ENCODE data around the gene GRK5.
A peak's percentile ranks its signal among the peaks of the same experiment; 100 is the strongest.
"Not testable (repeated sequence)": the region's sequence is repeated elsewhere in the genome, so short reads cannot be mapped to it uniquely, and the experiment has no call there.

The GRK5 gene

DNA sequence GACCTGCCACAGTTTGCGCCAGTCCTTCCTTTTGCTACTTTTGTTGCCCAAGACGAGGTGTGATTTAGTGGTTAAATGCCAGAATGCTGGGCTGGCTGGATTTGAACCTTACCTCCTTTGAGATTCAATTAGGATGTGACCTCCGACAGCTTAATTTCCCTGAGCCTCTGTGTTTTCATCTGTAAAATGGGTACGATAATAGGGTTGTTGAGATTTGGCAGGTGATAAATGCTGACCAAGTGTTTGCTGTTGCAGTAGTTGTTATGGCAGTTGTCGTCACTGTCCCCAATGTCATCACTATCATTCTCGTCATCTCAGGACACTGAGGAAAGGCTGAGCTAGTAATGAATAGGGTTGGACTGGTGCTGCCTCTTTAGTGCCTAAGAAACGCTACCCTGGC, 61.1 kb downstream of the GRK5 start:
- Histone ChIP-seq H3K4me3 (no peak overlapping the region), H3K27ac (peak overlapping the region in 15 of 21 experiments; percentile 1 to 76 (median 52))

DNA sequence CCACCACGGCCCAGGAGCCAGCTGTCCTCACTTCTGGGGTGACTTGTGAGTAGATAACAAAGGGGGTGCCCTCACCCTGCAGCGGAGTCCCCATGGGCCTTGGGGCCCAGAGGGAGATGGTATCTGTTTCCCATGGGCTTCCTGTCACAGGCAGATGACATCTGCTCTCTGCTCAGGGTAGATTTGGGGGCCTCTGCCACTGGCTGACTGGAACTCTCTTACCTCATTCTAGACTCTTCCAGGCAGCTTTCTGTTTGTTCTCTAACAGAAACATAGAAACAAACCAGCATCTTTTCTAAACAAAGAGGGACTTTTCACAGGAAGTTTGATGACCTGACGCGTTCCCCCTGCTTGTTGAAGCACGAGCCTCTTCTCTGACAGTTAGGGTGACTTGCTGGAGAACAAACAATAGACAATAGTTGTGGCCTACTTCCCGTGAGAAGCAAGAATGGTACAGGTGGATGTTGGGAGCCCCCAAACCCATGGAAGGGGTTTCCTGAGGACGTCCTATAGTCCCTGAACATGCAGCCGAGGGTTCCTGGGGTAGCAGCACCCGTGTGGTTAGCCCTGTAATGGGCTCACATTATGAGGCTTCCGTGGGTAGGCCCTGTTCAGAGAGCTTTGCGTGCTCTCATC, 61.6 kb downstream of the GRK5 start:
- H3K27ac ChIP-seq = peak overlapping the region in 18 of 21 experiments; percentile 15 to 76 (median 54)
- H3K4me3 ChIP-seq = no peak overlapping the region

GRCh38 chr10:119269737-119270136, 62.4 kb downstream of the GRK5 start:
- H3K27ac ChIP-seq = peak overlapping the region in 12 of 21 experiments; percentile 4 to 76 (median 55)
- no peak overlapping the region for H3K4me3 ChIP-seq

- H3K4me3 ChIP-seq = no peak overlapping the region
Measured at GRCh38 chr10:119270762-119271366, 63.5 kb downstream of the GRK5 start.

GRCh38 chr10:119272338-119272734, 65.0 kb downstream of the GRK5 start:
- H3K4me3 ChIP-seq = not testable (repeated sequence)
- H3K27ac ChIP-seq = peak overlapping the region in 6 of 21 experiments; percentile 41 to 72 (median 50)

More at GRCh38 chr10:119270762-119271366, 63.5 kb downstream of the GRK5 start:
- H3K27ac ChIP-seq = peak overlapping the region in 14 of 21 experiments; percentile 24 to 72 (median 58)

- no peak overlapping the region for H3K27ac ChIP-seq
- no peak overlapping the region for H3K4me3 ChIP-seq
Measured at GRCh38 chr10:119272736-119273135, 65.4 kb downstream of the GRK5 start.

DNA sequence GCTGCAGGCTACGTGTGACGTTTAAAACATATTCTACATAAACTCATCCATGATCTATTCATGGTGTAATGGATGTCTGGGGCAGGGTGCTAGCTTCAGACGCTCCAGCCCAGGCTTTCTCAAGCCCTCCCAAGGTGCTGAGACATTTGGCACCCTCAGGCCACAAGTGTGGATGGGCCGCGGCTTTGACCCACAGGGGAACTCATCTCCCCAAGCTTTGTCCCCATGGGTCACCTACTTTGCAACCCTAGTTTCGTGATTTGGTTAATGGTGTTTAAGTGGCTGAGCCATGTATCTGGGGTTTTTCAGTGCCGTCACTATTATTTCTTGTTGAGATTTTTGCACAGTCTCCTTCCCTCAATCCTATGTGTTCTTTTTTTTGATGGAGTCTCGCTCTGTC, 66.0 kb downstream of the GRK5 start:
- Histone ChIP-seq H3K27ac (no peak overlapping the region), H3K4me3 (no peak overlapping the region)

DNA sequence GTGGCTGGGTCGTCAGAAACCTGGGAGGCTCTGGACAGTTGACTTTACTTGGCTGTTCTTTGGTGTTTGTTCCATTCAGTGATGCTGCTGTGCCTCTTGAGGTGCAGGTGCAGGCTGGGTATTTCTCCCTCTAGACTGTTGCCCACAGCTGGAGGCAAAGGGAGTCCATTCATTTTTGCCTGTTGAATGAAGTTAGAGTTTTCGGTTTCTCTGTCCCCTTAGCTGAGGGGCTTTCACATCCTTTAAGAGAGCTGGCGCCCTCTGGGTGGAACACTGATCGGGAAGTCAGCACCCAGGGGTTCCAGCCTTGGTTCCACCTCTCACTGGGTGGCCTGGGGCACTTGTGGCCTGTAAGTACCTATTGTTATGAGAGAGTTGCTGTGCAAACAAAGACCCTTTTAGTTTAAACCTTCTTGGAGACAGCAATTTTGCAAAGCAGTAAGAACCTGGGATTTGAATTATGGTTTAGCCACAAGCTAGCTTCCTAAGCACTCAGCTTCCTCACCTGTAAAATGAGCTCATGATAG, 67.2 kb downstream of the GRK5 start:
- no peak overlapping the region for H3K27ac ChIP-seq
- H3K4me3 ChIP-seq = no peak overlapping the region

- H3K4me3 ChIP-seq = no peak overlapping the region
- H3K27ac ChIP-seq = peak overlapping the region in 1 of 21 experiments; percentile 1
Measured at GRCh38 chr10:119275085-119275484, 67.7 kb downstream of the GRK5 start.

DNA sequence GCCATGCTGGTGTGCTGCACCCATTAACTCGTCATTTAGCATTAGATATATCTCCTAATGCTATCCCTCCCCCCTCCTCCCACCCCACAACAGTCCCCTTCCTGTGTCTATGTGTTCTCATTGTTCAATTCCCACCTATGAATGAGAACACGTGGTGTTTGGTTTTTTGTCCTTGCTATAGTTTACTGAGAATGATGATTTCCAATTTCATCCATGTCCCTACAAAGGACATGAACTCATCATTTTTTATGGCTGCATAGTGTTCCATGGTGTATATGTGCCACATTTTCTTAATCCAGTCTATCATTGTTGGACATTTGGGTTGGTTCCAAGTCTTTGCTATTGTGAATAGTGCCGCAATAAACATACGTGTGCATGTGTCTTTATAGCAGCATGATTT, 68.8 kb downstream of the GRK5 start:
- not testable (repeated sequence) for H3K27ac ChIP-seq

DNA sequence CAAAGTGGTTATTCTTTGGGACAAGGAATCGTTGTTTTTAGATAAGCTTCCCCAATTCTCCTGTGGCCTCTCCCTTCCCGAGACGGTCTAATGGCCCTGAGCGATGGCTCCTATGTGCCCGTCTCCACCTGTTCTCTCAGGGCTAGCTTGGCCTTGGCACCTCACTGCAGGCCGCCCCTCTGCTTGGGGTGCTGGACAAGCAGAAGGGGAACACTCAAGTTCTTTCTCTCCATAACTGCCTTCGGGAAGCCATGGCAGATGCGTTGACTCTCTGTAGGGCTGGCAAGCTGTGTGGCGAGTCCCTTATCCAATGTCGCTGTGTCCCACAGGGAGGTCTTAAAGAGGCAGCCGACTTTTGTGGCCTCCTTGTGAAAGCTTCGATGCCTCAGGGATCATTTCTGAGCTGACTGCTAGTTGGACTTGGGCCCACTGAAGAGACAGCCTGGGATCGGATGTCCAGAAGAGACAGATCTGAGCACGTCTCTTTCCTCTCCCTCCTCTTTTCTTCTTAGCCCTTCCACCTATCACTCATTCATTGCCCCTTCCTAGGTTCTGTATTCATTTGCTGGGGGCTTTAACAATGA, 70.8 kb downstream of the GRK5 start:
- Histone ChIP-seq H3K4me3 (no peak overlapping the region), H3K27ac (no peak overlapping the region)

More for the DNA sequence above, 68.8 kb downstream of the GRK5 start:
- not testable (repeated sequence) for H3K4me3 ChIP-seq

GRCh38 chr10:119279441-119279840, 72.1 kb downstream of the GRK5 start:
- Histone ChIP-seq H3K27ac (no peak overlapping the region), H3K4me3 (no peak overlapping the region)

DNA sequence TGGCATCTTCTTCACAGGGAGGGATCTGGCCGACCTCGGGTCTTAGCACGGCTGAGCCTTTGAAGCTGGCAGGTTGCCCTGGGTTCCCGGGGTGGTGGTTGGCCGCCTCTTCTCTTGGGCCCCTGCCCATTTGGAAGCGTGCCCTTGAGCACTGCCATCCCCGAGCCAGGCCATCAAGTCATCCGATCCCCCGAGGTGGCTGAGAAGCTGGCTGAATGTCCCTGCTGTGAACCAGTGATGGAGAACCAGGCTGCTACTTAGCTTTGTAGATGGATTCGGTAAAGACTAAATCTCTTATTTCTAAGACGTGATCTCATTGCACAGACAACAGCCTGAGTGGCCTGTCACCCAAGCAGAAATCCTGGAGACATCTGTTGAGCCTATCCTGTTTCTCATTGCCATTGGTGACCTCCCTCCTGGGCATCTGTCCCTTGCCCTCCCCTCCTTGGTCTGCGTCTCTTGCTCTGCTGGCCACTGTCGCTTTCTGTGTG, 74.3 kb downstream of the GRK5 start:
- H3K4me3 ChIP-seq = no peak overlapping the region
- H3K27ac ChIP-seq = peak overlapping the region in 4 of 21 experiments; percentile 15 to 67 (median 44)

DNA sequence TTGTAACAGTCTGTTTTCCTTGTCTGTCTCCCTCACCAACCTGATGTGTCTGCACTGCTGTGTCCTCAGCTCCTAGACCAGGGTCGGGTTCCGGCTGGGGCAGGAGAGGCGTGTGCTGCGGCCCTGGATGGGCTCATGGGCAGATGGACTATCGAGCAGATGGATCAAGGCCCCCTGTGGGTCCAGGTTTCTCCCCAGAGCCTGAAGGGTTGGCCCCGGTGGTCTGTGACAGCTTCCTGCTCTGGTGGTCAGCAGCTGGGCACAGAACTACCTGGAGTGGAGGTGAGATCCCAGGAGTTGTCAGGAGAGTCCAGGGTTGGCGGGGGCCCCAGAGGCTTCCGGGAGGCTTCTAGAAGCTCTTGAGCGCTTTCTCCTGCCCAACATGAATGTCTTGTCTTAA, 75.1 kb downstream of the GRK5 start:
- H3K4me3 ChIP-seq = no peak overlapping the region
- H3K27ac ChIP-seq = peak overlapping the region in 4 of 21 experiments; percentile 3 to 60 (median 17)

DNA sequence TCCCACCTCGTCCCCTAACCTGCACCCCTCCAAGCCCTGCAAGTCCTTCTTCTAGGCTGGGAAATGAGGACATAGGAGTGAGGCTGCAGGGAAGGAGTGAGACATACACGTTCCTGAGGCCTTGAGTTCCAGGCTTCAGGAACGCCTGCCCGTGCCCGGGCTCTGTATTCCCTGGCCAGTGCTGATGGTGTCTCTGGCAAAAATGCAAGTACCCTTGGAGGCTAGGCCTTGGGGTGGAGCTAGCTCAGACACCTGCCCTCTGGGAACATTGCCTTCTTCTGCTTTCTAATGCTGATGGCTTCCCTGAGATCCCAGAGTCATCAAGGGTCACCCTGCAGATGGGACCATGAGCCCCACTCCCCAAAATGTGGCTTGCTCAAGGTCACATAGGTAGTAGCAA, 76.0 kb downstream of the GRK5 start:
- H3K4me3 ChIP-seq = no peak overlapping the region
- peak overlapping the region in 2 of 21 experiments; percentile 35 to 76 for H3K27ac ChIP-seq

- Histone ChIP-seq H3K27ac (peak overlapping the region in 2 of 21 experiments; percentile 35 to 76), H3K4me3 (no peak overlapping the region)
Measured at GRCh38 chr10:119283818-119284217, 76.4 kb downstream of the GRK5 start.

DNA sequence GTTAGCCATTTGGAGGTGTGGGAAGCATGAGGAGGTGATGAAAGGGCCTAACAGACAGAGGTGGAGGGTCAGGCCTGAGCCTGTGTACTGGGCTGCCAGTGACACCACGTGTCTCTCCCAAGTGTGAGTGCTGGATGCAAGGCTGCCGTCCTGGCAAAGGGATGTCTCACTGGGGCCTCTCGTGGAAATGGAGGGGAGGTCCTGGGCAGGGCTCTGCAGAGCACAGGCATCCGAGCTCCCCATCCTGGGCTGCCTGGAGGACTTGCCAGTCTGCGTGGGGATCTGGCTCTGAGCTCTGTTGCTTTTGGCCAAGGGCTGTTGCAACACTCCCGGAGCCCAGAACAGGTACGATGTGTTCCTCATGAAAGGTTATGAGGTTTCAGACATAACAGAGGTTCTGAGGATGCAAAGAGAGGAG, 77.3 kb downstream of the GRK5 start:
- Histone ChIP-seq H3K4me3 (no peak overlapping the region), H3K27ac (peak overlapping the region in 5 of 21 experiments; percentile 8 to 76 (median 22))

DNA sequence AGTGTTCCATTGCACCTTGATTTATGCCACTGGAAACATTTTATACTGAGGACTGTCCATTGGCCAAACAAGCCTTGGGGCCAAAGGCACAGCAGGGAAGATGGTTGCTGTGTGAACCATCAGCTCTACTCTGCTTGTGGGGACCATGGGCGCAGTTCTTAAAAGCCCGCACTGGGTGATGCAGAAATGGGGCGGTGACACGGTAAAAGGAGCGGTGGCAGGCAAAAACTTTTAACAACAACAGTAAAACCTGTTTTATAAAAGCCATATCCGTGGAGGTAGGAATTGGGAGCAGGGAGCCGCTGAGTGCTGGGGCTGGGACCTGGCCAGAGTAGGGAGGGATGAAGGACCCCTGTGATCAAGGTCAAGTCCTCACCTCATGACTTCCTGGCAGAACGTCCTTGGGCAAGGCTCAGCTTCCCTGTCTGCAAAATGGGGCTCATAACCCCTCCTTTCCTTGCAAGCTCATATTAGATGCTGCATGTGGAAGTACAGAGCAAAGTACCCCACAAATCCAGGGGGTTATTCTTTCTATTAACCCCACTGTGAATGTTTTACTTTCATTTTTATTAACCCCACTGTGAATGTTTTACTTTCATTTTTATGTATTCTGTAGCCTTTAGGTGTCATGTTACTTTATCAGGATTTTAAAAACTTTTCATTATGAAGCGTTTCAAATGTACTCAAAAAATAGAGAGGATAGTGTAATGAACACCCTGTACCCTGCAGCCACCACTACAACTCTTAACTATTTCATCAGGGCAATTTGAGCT, 78.3 kb downstream of the GRK5 start:
- no peak overlapping the region for H3K4me3 ChIP-seq
- H3K27ac ChIP-seq = peak overlapping the region in 7 of 21 experiments; percentile 3 to 76 (median 30)

DNA sequence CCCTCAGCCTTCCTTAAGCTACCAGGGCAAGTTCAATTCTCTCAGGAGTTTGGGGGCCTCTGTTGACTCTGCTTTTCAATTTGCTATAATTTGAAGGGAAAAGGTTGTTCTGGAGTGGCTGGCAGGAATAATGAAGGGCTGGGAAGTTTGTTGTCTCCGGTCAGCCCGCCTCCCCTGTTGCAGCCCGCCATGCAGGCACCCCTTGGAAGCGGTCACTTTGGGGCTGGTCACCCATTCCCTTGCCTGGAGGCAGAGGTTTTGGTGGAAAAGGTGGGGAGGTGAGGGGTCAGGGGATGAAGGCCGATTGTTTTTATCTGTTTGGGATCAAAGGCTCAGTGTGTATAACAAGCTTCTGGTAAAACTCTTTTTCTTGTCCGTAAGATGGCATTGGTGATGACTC, 79.1 kb downstream of the GRK5 start:
- H3K27ac ChIP-seq = peak overlapping the region in 6 of 21 experiments; percentile 3 to 76 (median 44)

More for the DNA sequence above, 79.1 kb downstream of the GRK5 start:
- H3K4me3 ChIP-seq = no peak overlapping the region

All from skin epidermis (tissue), 12 donors.